SW 1271 (cell line): ENCODE measurements around the gene SH3BP2.

Experiments
- DNase-seq, 2 experiments: peaks; one replicate each; lab custom pipeline; 2025; lab: John Stamatoyannopoulos, UW

Gene SH3BP2

DNA sequence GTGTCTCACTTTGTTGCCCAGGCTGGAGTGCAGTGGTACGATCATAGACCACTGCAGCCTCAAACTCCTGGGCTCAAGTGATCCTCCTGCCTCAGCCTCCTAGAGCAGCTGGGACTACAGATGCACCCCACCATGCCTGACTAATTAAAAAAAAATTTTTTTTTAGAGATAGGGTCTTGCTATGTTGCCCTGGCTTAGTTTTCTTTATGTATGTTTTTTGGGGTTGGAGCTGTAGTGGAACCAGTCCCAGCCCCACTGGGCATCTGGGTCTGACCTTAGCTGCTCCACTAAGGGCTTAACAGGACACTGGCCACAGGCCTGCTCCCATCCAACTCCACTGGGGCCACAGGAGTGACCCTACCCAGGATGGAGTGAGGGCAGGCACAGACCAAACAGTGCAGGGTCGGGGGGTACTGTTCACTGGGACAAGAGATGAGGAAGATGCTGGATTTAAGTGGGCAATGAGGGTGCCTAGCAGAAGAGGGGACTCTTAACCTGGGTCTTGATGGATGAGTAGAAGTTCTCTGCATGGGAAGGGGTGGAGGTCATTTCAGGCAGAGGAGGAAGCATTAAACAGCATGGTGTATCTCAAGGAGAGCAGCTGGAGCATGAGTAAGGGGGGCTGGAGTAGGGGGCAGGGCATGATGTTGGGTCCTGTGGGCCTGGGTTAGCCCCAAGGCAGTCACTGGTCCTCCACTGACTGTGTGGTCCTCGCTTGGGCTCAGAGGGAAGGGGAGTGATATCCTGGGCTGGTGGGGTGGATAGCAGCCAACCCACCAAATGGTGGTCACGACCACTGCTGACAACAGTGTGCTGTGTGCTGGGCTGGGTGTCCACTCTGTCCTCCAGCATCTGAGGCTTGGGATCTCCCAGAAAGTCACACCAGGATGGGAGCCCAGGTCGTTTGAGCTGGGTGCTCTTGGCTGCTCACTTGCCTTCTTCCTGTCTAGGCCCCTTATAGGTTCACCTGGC is 26.6 kb downstream of the SH3BP2 start:
- DNase-seq = no peak

GRCh38 chr4:2820216-2820982 is 27.5 kb downstream of the SH3BP2 start:
- no peak for DNase-seq

DNA sequence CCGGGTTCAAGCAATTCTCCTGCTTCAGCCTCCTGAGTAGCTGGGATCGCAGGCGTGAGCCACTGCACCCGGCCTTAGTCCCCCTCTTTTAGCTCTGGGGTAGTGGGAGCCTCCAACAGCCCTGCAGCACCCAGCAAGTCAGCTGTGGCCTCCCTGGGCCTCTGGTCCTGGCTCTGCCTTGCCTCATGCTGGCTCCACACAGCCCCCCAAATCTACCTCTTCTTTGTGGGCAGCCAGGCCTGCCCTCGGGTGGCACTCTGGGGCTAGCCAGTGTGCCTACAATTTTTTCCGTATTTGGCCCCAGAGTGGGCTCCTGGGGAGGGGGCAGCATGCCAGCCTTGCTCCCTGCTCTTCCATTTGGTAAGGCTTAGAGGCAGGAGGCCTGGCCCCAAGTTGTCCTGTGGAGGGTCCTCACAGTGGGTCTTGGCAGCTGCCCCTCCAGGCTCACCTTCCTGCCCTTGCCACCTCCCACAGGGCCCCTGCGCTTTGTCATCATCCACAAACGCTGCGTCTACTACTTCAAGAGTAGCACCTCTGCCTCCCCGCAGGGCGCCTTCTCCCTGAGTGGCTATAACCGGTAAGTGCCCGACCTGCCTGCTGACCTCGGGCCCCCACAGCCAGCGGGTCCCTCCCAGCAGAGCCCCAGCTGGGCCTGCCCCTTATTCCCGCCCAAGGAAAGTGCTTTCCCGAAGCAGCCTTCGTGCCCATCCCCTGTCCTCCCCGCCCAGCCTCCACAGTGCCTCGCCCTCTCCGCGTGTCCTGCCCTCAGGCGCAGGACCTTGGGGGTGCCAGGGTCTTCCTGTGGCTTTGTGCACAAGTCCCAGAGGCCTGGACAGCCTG is 29.8 kb downstream of the SH3BP2 start:
- DNase-seq = no peak

DNA sequence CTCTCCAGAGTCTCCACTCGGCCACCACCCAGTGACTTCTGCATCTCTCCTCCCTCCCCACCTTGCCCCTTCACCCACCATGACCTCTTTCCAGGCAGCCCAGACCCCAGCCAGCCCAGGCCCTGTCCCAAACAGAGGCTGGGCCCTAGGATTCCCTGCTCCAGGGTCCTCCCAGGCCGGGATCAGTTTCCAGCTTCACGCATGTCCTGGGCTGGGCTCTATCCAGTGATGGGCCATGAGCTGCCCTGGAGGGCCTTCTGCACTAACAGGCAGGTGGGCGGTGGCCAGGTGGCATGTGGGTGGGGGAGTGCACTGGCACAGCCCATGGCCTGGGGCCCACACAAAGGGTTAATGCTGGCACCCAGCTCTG is 30.4 kb downstream of the SH3BP2 start:
- DNase-seq = no peak

DNA sequence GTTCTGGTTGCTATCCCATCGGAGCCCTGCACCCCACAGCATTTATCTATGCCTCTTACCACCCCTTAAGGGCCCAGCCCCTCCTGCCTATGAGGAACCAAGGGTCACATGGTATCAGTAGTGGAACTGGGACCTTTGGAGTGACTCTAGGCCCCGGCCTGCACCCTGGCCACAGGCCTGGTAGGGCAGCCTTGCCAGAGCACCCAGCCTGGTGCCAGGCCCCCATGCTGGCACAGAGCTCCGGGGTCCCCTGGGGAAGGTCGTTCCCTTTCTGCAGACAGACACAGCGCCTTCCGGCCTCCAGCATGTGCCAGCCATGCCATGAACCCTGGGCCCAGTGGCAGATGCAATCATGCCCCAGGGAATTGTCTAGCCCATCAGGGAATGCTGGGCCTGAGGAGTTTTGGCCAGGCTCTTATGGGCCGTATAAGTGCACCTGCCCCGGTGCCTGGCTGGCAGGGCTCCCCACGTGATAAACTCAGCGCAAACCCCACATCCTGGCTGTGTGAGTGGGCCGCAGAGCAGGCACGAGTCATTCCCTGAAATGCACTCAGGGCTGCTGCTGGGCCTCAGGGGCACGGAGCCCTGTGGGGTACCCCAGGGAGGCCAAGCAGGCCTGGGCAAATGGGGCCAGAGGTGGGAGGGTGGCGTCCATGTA is 30.9 kb downstream of the SH3BP2 start:
- no peak for DNase-seq

GRCh38 chr4:2824329-2824835 is 31.5 kb downstream of the SH3BP2 start:
- no peak for DNase-seq

GRCh38 chr4:2824836-2825381 is 32.0 kb downstream of the SH3BP2 start:
- no peak for DNase-seq

DNA sequence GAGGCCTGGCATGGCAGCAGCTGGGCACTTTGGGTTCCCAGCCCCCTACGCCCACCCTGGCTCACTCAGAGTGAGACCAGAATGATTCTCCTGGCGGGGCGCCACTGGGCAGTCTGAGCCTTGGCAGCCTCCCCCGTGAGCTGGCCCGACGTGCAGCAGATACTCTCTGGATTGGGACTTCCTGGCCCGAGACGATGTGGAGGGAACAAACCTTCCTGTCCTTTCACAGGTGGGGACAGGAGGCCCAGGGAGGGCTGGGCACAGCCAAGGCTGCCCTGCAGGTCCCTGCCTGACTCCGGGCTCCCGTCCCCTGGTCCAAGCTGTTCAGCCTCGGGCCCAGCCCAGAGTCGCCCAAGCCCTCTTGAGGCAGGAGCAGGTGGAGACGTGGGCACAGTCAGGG is 32.9 kb downstream of the SH3BP2 start:
- no peak for DNase-seq

- no peak for DNase-seq
These were observed 34.4 kb downstream of the SH3BP2 start for GRCh38 chr4:2827071-2827873.

- no peak for DNase-seq
These were observed 35.2 kb downstream of the SH3BP2 start for GRCh38 chr4:2827874-2828751.

DNA sequence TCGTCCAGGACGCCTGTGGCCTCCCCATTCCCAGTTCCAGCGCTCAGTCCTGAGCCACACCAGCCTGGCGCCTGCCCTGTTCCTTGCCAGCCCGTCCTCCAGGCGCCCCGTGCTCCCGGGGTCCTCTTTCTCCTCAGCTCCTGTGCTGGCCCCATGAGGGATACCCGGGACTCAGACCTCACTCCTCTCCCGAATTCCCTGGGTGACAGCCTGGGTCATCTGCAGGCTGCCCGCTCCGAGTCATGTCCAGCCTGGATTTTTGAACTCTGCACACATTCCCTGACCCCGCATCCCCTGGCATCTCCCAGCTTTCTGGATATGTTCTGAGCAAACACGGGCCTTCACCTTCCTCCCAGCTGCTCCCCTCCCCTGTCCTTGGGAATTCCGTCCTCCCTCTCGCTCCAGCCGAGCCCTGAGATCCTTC is 35.9 kb downstream of the SH3BP2 start:
- DNase-seq = no peak

- DNase-seq = no peak
These were observed 36.5 kb downstream of the SH3BP2 start for GRCh38 chr4:2829321-2829932.

GRCh38 chr4:2829933-2830451 is 37.1 kb downstream of the SH3BP2 start:
- DNase-seq = no peak

- DNase-seq = no peak
These were observed 38.0 kb downstream of the SH3BP2 start for GRCh38 chr4:2830632-2831610.

GRCh38 chr4:2831611-2832308 is 38.9 kb downstream of the SH3BP2 start:
- DNase-seq = no peak

DNA sequence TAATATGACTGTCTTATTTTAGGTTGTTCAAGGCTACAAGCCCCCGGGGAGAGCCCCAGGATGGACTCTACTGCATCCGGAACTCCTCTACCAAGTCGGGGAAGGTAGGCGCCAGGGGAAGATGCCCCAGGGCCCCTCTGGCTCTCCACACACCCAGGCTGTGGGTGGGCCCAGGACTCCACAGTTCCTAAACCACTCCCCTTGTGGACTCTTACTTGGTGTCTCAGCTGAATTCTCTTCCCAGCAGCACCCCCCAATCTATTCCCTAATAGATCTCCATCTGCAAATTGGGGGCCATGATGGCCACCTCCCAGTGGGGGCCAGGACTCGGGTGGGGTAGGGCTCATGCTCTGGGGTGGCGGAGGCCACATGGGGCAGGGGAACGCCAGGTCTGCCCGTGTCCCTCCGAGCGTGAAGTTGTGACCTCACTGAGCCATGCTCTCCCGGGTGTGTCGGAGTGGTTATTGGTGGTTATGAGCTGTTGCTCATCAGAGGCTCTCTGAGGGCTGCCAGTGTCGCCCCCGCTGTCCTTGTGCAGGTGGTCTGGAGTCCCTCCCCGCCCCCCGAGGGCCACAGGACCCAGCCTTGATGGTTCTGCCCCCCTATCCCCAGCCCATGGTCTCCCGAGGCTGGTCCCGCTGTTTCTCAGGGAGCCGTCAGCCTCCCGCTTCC is 39.6 kb downstream of the SH3BP2 start:
- DNase-seq = no peak
